Right atrium auricular region (tissue), 2 donors: ENCODE results near the gene SPG11. TPM values are rescaled to one million over a fixed set of nuclear protein-coding genes. Genes with fewer than 3 reads are reported as not detected.

Source experiments
- DNase-seq: peaks from one replicate; pipeline ENCODE4 v3.0.0-alpha.2; 2019; ENCODE audit warnings: low spot score
- H3K27ac ChIP-seq, 2 donors: fragments of 200-600 bp; sonication (generic); 1 replicate in 1 of 2; 2 replicates in 1 of 2; pipeline ENCODE4 v1.5.1; 2016 to 2019
- H3K27me3 ChIP-seq, 2 donors: fragments of 200-600 bp; sonication (generic); one replicate each; pipeline versions ENCODE4 v1.5.1 to v1.6.0; 2017 to 2019
- H3K36me3 ChIP-seq: fragments of 200-600 bp; sonication (generic); one replicate; pipeline ENCODE4 v1.5.1; 2016
- H3K4me1 ChIP-seq, 2 donors: fragments of 200-600 bp; sonication (generic); one replicate each; pipeline versions ENCODE4 v1.5.1 to v1.6.0; 2017 to 2019
- H3K4me3 ChIP-seq, 2 donors: fragments of 200-600 bp; sonication (generic); 1 replicate in 1 of 2; 2 replicates in 1 of 2; pipeline ENCODE4 v1.5.1; 2017 to 2019; ENCODE audit warnings: mild to moderate bottlenecking in 1 of 2, moderate library complexity in 1 of 2
- H3K9me3 ChIP-seq, 2 donors: fragments of 200-600 bp; sonication (generic); one replicate each; pipeline ENCODE4 v1.5.1; 2019
- total RNA-seq, 2 donors: library from RNA; depleted of rRNA; stranded (reverse); fragments of >200 nt; gene quantifications; one replicate each; pipeline ENCODE4 v1.1.0, GENCODE V29; 2016
- TF ChIP-seq, protein P1 (sequence below), 2 donors: fragments of 200-600 bp; sonication (generic); IDR thresholded peaks; one replicate each; pipeline ENCODE4 v1.5.1; 2019; ENCODE audit warnings: antibody characterized with exemption in 2 of 2

The SPG11 gene
- total RNA-seq, 2 donors from 2014 or later = 34.2 to 40.1 TPM

DNA sequence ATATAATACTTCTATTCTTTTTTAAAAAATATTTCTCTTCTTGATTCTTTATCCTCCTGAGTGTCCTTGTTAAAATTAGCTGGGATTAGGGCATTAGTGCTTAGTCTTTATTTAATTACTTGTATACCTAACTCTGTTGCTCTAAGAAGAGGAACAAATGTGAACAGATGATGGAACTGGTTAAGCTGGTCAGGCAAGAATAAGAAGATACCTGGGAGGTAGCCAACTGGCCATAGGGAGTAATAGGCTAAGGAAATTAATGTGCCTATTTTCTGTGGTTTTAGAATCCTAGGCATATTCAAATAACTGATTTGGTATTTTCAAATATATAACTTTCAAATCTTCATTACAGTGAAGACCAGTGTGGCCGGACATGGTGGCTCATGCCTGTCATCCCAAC lies 72.1 kb downstream of the SPG11 start:
- H3K4me1 ChIP-seq = no peaks in the 10 kb centered on the region
- no peak overlapping the region for H3K27ac ChIP-seq
- H3K27me3 ChIP-seq = no peaks in the 10 kb centered on the region
- DNase-seq = no peak
- H3K4me3 ChIP-seq = no peak overlapping the region
- TF ChIP-seq, protein P1, sequence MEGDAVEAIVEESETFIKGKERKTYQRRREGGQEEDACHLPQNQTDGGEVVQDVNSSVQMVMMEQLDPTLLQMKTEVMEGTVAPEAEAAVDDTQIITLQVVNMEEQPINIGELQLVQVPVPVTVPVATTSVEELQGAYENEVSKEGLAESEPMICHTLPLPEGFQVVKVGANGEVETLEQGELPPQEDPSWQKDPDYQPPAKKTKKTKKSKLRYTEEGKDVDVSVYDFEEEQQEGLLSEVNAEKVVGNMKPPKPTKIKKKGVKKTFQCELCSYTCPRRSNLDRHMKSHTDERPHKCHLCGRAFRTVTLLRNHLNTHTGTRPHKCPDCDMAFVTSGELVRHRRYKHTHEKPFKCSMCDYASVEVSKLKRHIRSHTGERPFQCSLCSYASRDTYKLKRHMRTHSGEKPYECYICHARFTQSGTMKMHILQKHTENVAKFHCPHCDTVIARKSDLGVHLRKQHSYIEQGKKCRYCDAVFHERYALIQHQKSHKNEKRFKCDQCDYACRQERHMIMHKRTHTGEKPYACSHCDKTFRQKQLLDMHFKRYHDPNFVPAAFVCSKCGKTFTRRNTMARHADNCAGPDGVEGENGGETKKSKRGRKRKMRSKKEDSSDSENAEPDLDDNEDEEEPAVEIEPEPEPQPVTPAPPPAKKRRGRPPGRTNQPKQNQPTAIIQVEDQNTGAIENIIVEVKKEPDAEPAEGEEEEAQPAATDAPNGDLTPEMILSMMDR (IDR thresholded peaks at IDR 0.05) = no peak
- H3K36me3 ChIP-seq = peaks cover 93% of the 10 kb centered on the region
- H3K9me3 ChIP-seq = no peaks in the 10 kb centered on the region

DNA sequence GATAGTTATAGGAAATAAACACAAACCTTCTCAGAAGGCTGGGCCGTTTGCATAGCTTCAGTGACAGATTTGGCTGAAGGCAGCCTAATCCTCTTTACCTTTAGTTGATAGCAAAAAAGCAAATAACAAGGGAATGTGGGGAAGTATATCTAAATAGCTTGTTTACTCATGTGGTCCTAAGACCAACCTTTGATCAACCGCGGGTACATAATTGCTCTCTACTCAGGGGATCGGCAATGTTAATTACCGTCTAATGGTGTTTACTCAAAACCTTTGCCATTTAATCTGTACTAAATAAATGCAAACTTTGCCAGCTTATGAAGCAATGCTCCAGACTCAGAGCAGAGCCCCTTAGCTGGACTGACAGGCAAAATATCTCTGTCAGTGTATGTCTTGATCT lies 74.9 kb downstream of the SPG11 start:
- Histone ChIP-seq H3K27me3 (no peaks in the 10 kb centered on the region), H3K36me3 (peaks cover 93% of the 10 kb centered on the region), H3K27ac (no peak overlapping the region), H3K4me3 (no peak overlapping the region), H3K9me3 (no peaks in the 10 kb centered on the region), H3K4me1 (no peaks in the 10 kb centered on the region)
- TF ChIP-seq, protein P1 (IDR thresholded peaks at IDR 0.05) = no peak
- DNase-seq = no peak

DNA sequence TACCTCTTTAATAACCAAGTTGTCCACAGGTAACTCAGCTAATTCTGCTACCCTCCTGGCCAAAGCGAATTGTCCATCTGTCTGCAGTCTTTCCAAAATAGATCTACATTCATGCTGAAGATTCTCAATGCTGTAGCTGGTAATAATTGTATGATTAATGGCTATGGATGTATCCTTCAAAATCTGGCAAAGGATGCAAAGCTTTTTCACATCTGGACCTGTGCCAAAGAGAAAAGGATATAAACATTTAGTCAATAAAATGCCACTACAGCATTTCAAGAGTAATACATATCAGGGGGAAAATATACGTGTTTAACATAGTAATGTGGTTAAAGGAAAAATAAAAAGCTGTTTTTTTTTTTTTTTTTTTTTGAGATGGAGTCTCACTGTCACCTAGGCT lies 77.8 kb downstream of the SPG11 start:
- Histone ChIP-seq H3K27ac (no peak overlapping the region), H3K4me1 (no peaks in the 10 kb centered on the region), H3K4me3 (no peak overlapping the region), H3K9me3 (no peaks in the 10 kb centered on the region), H3K36me3 (peaks cover 90% of the 10 kb centered on the region), H3K27me3 (no peaks in the 10 kb centered on the region)
- TF ChIP-seq, protein P1 (IDR thresholded peaks at IDR 0.05) = no peak
- DNase-seq = no peak

DNA sequence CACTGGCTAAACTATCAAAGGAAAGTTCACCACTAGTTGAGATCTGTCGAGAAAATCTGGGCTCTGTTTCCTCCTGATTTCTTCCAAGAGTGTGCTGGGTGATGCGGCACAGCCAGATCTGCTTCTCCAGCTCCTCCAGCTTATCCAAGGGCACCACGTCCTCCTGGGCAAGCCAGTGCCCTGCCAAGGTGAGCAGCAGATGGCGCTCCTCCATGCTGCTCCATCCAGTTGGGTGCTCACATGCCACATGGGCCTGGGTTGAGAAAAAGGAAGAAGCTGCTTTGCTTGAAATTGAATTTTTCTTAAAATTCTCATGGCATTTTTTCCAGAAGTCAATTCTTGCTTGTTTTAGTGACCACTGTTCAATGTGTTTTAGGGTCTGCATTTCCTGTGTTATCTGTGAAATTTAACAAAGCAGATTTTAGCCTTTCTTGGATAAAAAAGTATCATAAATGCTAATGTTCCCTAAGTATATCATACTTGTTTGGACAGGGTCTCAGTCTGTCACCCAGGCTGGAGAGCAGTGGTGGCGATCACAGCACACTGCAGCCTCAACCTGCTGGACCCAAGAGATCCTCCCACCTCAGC lies 79.2 kb downstream of the SPG11 start:
- H3K27me3 ChIP-seq = no peaks in the 10 kb centered on the region

DNA sequence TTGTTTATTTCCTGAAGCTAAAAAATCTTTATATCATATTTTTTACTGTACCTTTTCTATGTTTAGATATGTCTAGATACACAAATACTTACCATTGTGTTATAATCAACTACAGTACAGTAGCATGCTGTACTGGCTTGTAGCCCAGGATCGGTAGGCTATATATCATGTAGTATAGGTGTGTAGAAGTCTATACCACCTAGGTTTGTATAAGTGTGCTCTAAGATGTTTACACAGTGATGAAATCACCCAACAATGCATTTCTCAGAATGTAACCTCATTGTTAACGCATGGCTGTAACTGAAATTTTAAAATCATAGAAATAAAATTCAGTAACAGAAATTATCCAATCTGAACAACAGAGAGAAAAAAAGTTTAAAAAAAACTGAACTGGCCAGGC lies 83.4 kb downstream of the SPG11 start:
- Histone ChIP-seq H3K4me1 (peaks cover 0 to under 1% of the 10 kb centered on the region in 2 donors), H3K4me3 (no peak overlapping the region), H3K27me3 (no peaks in the 10 kb centered on the region), H3K36me3 (peaks cover 46% of the 10 kb centered on the region), H3K9me3 (no peaks in the 10 kb centered on the region), H3K27ac (no peak overlapping the region)
- no peak for DNase-seq
- TF ChIP-seq, protein P1 (IDR thresholded peaks at IDR 0.05) = no peak

More for the DNA sequence above, 79.2 kb downstream of the SPG11 start:
- TF ChIP-seq, protein P1 (IDR thresholded peaks at IDR 0.05) = peak in 1 of 2 donors; percentile 53
- DNase-seq = no peak
- no peak overlapping the region for H3K27ac ChIP-seq
- H3K9me3 ChIP-seq = no peaks in the 10 kb centered on the region
- H3K36me3 ChIP-seq = peaks cover 83% of the 10 kb centered on the region
- H3K4me1 ChIP-seq = no peaks in the 10 kb centered on the region
- no peak overlapping the region for H3K4me3 ChIP-seq

DNA sequence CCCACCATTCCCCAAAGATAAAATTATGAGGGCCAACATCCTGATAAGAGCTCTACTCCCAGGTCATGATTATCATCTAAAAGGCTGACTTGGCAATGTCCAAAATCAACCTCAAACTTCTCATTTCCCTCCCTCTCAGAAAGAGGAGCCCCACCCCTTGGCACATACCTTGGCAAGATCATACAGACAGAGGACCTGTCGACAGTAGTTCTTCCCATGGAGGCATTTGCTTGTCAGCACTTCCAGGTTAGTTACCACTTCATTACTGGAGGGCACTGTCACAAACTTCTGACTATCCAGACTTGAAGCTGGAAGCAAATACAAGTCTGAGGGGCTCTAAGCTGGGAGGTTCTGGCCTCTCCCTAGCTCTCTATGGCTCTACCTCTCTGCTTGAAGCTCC lies 88.7 kb downstream of the SPG11 start:
- H3K4me1 ChIP-seq = peaks cover 0 to 8% of the 10 kb centered on the region in 2 donors
- TF ChIP-seq, protein P1 (IDR thresholded peaks at IDR 0.05) = no peak
- H3K9me3 ChIP-seq = no peaks in the 10 kb centered on the region
- no peak for DNase-seq
- H3K36me3 ChIP-seq = peaks cover 29% of the 10 kb centered on the region
- H3K27ac ChIP-seq = no peak overlapping the region
- H3K27me3 ChIP-seq = no peaks in the 10 kb centered on the region
- no peak overlapping the region for H3K4me3 ChIP-seq
